Left lung (tissue), 10 donors: Measurements from ENCODE around the gene DNAI4. TPM values are rescaled to one million over a fixed set of nuclear protein-coding genes. Genes with fewer than 3 reads are reported as not detected.
"Not testable (repeated sequence)": the region's sequence is repeated elsewhere in the genome, so short reads cannot be mapped to it uniquely, and the experiment has no call there.

ENCODE experiments used
- ATAC-seq: fragments of 200-7000 bp; cut with Tn5 transposase; one replicate; pipeline ENCODE4 v1.9.1; 2020; ENCODE audit warnings: moderate library complexity
- DNase-seq, 4 donors: peaks; one replicate each; pipeline ENCODE4 v3.0.0-alpha.2; 2013 to 2020
- H3K27ac ChIP-seq, 2 donors: fragments of 200-600 bp; sonication (generic) in 1 of 2; one replicate each; pipeline versions ENCODE4 v1.5.0 to v1.8.0; 2020 to 2021
- H3K27me3 ChIP-seq, 2 donors: fragments of 200-600 bp; sonication (generic) in 1 of 2; one replicate each; pipeline versions ENCODE4 v1.5.0 to v1.8.0; 2020 to 2021
- H3K36me3 ChIP-seq, 2 donors: fragments of 200-600 bp; sonication (generic) in 1 of 2; one replicate each; pipeline versions ENCODE4 v1.5.0 to v1.8.0; 2020 to 2021
- H3K4me1 ChIP-seq, 2 donors: fragments of 200-600 bp; one replicate each; pipeline ENCODE4 v1.8.0; 2021
- H3K4me3 ChIP-seq, 2 donors: fragments of 200-600 bp; sonication (generic) in 1 of 2; one replicate each; pipeline versions ENCODE4 v1.5.0 to v1.8.0; 2020 to 2021; ENCODE audit warnings: mild to moderate bottlenecking in 1 of 2
- H3K9me3 ChIP-seq, 2 donors: fragments of 200-600 bp; sonication (generic) in 1 of 2; one replicate each; pipeline versions ENCODE4 v1.5.0 to v1.8.0; 2020 to 2021
- intact Hi-C, 2 donors: fragments of 100-400 bp; cut with DNase I; formaldehyde crosslinking; loops; one replicate each; pipeline versions ENCODE4 v1.11.2 to v1.14.2; 2022
- polyA plus RNA-seq, 6 donors: library from polyadenylated mRNA; unstranded; fragments of 120-200 nt; gene quantifications; one replicate each; pipeline ENCODE4 v1.2.1, GENCODE V29; 2013; ENCODE audit not compliant: insufficient read length in 6 of 6
- total RNA-seq, 2 donors: library from RNA; stranded (reverse); fragmentation: NEBNext Ultra II Directional; extraction: Animal tissue kit (Norgen Biotek cat#: 25700); gene quantifications; one replicate each; pipeline ENCODE4 v1.2.1, GENCODE V29; 2021
- TF ChIP-seq, protein P1 (sequence below), 2 donors: fragments of 200-600 bp; sonication (generic) in 1 of 2; IDR thresholded peaks; one replicate each; pipeline versions ENCODE4 v1.5.0 to v1.8.0; 2021; ENCODE audit warnings: antibody characterized with exemption in 2 of 2
- donor health status: DM: no; HTN: yes; CAD: no.
- donor health status: DM: no; HTN: no; CAD: no.

Gene DNAI4
- total and polyA plus RNA-seq, 8 donors, result 6.5 to 13.9 (median 11.8) TPM

DNA sequence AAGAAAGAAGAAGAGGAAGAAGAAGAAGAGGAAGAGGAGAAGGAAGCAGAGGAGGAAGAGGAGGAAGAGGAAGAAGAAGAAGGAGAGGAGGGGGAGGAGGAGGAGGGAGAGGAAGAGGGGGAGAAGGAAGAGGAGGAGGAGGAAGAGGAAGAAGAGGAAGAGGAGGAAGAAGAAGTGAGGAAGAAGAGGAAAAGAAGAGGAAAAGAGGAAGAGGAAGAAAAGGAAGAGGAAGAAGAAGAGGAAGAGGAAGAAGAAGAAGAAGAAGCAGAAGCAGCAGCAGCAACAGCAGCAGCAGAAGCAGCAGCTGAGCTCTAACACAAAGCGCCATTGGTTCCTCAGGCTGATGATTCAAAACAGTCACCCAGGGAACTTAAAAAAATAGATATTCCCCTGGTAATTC lies 34.0 kb downstream of the DNAI4 start:
- intact Hi-C loops, result no loop called here
- no peaks in the 10 kb centered on the region for H3K27me3 ChIP-seq
- no peak overlapping the region for H3K4me3 ChIP-seq
- DNase-seq (no peak), ATAC-seq (no peak)
- no peak overlapping the region for H3K27ac ChIP-seq
- H3K36me3 ChIP-seq, result no peaks in the 10 kb centered on the region
- no peaks in the 10 kb centered on the region for H3K4me1 ChIP-seq
- H3K9me3 ChIP-seq, result no peaks in the 10 kb centered on the region
- TF ChIP-seq, protein P1, sequence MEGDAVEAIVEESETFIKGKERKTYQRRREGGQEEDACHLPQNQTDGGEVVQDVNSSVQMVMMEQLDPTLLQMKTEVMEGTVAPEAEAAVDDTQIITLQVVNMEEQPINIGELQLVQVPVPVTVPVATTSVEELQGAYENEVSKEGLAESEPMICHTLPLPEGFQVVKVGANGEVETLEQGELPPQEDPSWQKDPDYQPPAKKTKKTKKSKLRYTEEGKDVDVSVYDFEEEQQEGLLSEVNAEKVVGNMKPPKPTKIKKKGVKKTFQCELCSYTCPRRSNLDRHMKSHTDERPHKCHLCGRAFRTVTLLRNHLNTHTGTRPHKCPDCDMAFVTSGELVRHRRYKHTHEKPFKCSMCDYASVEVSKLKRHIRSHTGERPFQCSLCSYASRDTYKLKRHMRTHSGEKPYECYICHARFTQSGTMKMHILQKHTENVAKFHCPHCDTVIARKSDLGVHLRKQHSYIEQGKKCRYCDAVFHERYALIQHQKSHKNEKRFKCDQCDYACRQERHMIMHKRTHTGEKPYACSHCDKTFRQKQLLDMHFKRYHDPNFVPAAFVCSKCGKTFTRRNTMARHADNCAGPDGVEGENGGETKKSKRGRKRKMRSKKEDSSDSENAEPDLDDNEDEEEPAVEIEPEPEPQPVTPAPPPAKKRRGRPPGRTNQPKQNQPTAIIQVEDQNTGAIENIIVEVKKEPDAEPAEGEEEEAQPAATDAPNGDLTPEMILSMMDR (IDR thresholded peaks at IDR 0.05), result no peak

DNA sequence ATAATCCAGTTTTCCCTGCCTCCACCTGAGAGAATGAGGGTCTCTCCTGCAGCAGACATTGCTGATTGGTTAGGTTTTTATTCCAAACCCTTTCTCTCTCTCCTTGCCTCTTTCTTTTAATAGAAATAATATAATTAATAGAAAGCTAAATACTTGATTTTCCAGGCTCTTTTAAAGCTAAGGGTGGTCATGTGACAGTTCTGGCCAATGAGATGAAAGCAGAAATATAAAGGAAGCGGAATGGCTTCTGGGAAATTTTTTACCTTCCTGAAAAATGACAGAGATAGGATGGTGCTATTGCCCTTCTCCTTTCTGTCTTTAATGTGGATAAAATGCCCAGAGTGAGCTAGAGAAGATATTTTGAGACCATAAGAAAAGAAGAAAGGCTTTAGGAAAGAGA lies 35.6 kb downstream of the DNAI4 start:
- Histone ChIP-seq H3K4me1 (no peaks in the 10 kb centered on the region), H3K4me3 (no peak overlapping the region), H3K27me3 (no peaks in the 10 kb centered on the region), H3K36me3 (no peaks in the 10 kb centered on the region), H3K27ac (no peak overlapping the region), H3K9me3 (no peaks in the 10 kb centered on the region)
- DNase-seq (no peak), ATAC-seq (no peak)
- TF ChIP-seq, protein P1 (IDR thresholded peaks at IDR 0.05), result no peak
- intact Hi-C loops, result no loop called here

DNA sequence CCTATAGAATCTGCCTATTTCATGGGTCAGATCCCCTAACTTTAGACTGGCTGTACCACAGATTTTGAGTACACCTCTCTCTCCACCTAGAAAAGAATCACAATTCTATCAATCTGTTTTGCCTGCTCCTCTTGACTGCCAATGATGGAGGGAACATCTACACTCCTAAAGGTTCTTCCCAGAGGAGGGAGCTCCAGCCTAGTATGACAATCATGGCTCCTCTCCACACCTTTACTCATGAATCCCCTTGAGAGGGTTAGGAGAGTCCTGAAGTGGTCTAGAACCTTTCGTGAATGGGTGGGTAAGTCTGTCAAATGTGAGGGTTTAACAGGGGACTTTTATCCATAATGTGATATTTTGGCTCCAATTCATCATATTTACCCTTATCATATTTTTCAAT lies 48.0 kb downstream of the DNAI4 start:
- intact Hi-C loops, result no loop called here
- H3K4me1 ChIP-seq, result no peaks in the 10 kb centered on the region
- no peaks in the 10 kb centered on the region for H3K27me3 ChIP-seq
- H3K4me3 ChIP-seq, result no peak overlapping the region
- no peak for ATAC-seq
- TF ChIP-seq, protein P1 (IDR thresholded peaks at IDR 0.05), result no peak
- no peaks in the 10 kb centered on the region for H3K36me3 ChIP-seq
- DNase-seq, result no peak
- peaks cover 0 to 25% of the 10 kb centered on the region in 2 donors for H3K9me3 ChIP-seq
- no peak overlapping the region for H3K27ac ChIP-seq

DNA sequence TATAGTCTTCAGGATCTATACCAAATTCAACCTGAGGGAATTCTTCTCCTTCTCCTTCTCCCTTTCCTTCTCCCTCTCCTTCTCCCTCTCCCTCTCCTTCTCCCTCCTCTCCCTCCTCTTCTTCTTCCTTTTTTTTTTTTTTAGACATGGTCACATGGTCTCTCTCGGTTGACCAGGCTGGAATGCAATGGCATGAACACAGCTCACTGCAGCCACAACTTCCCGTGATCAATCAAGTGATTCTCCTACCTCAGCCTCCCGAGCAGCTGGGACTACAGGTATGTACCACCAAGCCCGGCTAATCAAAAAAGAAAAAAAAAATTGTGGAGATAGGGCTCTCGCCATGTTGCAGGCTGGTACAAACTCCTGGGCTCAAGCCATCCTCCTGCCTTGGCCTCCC lies 51.5 kb downstream of the DNAI4 start:
- DNase-seq, result no peak
- H3K9me3 ChIP-seq, result no peaks in the 10 kb centered on the region
- no peaks in the 10 kb centered on the region for H3K36me3 ChIP-seq
- intact Hi-C loops, result no loop called here
- no peak overlapping the region for H3K4me3 ChIP-seq
- H3K4me1 ChIP-seq, result no peaks in the 10 kb centered on the region
- TF ChIP-seq, protein P1 (IDR thresholded peaks at IDR 0.05), result no peak
- H3K27me3 ChIP-seq, result no peaks in the 10 kb centered on the region
- H3K27ac ChIP-seq, result no peak overlapping the region
- ATAC-seq, result no peak

DNA sequence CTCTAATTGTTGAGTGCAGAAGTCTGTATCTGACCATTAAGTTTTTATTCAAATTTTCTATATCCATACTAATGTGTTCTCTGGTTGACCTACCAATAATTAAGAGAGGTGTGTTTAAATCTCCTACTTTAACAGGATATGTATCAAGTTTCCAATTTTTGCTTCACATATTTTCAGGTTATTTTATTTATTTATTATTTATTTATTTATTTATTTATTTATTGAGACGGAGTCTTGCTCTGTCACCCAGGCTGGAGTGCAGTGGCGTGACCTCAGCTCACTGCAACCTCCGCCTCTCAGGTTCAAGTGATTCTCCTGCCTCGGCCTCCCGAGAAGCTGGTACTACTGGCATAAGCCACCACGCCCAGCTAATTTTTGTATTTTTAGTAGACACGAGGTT lies 52.6 kb downstream of the DNAI4 start:
- DNase-seq, intact Hi-C loops, H3K4me3 ChIP-seq, H3K27ac ChIP-seq, H3K9me3 ChIP-seq, H3K27me3 ChIP-seq, H3K4me1 ChIP-seq, ATAC-seq, H3K36me3 ChIP-seq: not testable (repeated sequence)

DNA sequence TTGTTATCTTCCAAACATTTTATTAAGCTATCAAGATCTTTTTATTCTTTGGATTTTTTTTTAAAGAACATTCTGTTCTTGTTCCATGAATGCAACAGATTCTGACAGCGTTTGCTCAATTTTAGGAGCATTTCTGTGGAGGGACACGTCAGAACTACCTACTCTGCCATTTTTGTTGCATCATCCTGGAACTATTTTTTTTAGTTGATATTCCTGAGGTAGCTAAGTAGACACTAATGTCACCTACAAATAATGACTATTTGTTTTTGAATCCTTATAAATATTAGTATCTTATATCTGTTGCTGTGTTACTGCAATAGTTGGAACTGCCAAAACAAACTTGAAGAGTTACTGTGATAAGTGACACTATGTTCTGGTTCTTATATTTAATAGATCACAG lies 57.2 kb downstream of the DNAI4 start:
- Histone ChIP-seq H3K27me3 (no peaks in the 10 kb centered on the region), H3K4me1 (no peaks in the 10 kb centered on the region), H3K36me3 (no peaks in the 10 kb centered on the region), H3K27ac (no peak overlapping the region), H3K4me3 (no peak overlapping the region), H3K9me3 (no peaks in the 10 kb centered on the region)
- intact Hi-C loops, result no loop called here
- DNase-seq (no peak), ATAC-seq (no peak)
- TF ChIP-seq, protein P1 (IDR thresholded peaks at IDR 0.05), result no peak
